RWPE2 (cell line): ENCODE results near the gene PNO1.
A peak's percentile ranks its signal among the peaks of the same experiment; 100 is the strongest.

Experiments used
- ATAC-seq: fragments of 200-7000 bp; cut with Tn5 transposase; 3 replicates; pipeline ENCODE4 v1.9.1; 2021; ENCODE audit warnings: low read depth
- DNase-seq: peaks from one replicate; pipeline ENCODE4 v3.0.0-alpha.2; 2020; ENCODE audit warnings: low spot score
- H3K27ac ChIP-seq: fragments of 450-650 bp; 2 replicates; pipeline ENCODE4 v1.5.1; 2017; ENCODE audit warnings: mild to moderate bottlenecking; ENCODE audit not compliant: poor library complexity, severe bottlenecking
- H3K27me3 ChIP-seq: fragments of 250-450 bp; sonication (Bioruptor Pico); 2 replicates; pipeline ENCODE4 v1.5.1; 2021; ENCODE audit warnings: mild to moderate bottlenecking, moderate library complexity; ENCODE audit not compliant: insufficient read depth, poor library complexity, severe bottlenecking
- H3K36me3 ChIP-seq: fragments of 250-450 bp; sonication (Bioruptor Pico); 2 replicates; pipeline ENCODE4 v1.5.1; 2020; ENCODE audit warnings: low read depth, mild to moderate bottlenecking, moderate library complexity
- H3K4me1 ChIP-seq: fragments of 250-450 bp; sonication (Bioruptor Pico); 2 replicates; pipeline ENCODE4 v1.5.1; 2021; ENCODE audit warnings: mild to moderate bottlenecking, moderate library complexity; ENCODE audit not compliant: insufficient read depth, poor library complexity, severe bottlenecking
- H3K4me3 ChIP-seq: fragments of 250-450 bp; sonication (Bioruptor Pico); 2 replicates; pipeline ENCODE4 v1.5.1; 2021; ENCODE audit warnings: mild to moderate bottlenecking, moderate library complexity; ENCODE audit not compliant: severe bottlenecking
- H3K9me3 ChIP-seq: fragments of 250-450 bp; sonication (Bioruptor Pico); 2 replicates; pipeline ENCODE4 v1.5.1; 2021; ENCODE audit warnings: mild to moderate bottlenecking, moderate library complexity; ENCODE audit not compliant: severe bottlenecking
- TF ChIP-seq, protein P1 (sequence below): fragments of 450-650 bp; IDR thresholded peaks from one replicate; pipeline ENCODE4 v1.5.1; 2017; ENCODE audit warnings: mild to moderate bottlenecking, moderate library complexity; ENCODE audit not compliant: poor library complexity, severe bottlenecking

PNO1 gene

GRCh38 chr2:68195096-68195495, 37.4 kb downstream of the PNO1 start:
- Histone ChIP-seq H3K27ac (peak overlapping the region; percentile 26), H3K4me3 (no peak overlapping the region), H3K4me1 (peaks cover 57% of the 10 kb centered on the region), H3K27me3 (no peaks in the 10 kb centered on the region), H3K9me3 (no peaks in the 10 kb centered on the region), H3K36me3 (no peaks in the 10 kb centered on the region; the same call in none of the 2 replicates)
- ATAC-seq (no peak), DNase-seq (no peak)
- TF ChIP-seq, protein P1, sequence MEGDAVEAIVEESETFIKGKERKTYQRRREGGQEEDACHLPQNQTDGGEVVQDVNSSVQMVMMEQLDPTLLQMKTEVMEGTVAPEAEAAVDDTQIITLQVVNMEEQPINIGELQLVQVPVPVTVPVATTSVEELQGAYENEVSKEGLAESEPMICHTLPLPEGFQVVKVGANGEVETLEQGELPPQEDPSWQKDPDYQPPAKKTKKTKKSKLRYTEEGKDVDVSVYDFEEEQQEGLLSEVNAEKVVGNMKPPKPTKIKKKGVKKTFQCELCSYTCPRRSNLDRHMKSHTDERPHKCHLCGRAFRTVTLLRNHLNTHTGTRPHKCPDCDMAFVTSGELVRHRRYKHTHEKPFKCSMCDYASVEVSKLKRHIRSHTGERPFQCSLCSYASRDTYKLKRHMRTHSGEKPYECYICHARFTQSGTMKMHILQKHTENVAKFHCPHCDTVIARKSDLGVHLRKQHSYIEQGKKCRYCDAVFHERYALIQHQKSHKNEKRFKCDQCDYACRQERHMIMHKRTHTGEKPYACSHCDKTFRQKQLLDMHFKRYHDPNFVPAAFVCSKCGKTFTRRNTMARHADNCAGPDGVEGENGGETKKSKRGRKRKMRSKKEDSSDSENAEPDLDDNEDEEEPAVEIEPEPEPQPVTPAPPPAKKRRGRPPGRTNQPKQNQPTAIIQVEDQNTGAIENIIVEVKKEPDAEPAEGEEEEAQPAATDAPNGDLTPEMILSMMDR, result no peak

GRCh38 chr2:68196120-68196716, 38.5 kb downstream of the PNO1 start:
- TF ChIP-seq, protein P1, result peak; percentile 67
- Histone ChIP-seq H3K4me3 (no peak overlapping the region), H3K4me1 (peaks cover 48% of the 10 kb centered on the region), H3K27me3 (no peaks in the 10 kb centered on the region), H3K27ac (no peak overlapping the region), H3K9me3 (no peaks in the 10 kb centered on the region), H3K36me3 (no peaks in the 10 kb centered on the region; the same call in none of the 2 replicates)
- ATAC-seq (no peak), DNase-seq (no peak)

GRCh38 chr2:68200157-68200787, 42.6 kb downstream of the PNO1 start:
- no peaks in the 10 kb centered on the region for H3K9me3 ChIP-seq
- DNase-seq (no peak), ATAC-seq (no peak)
- no peak overlapping the region for H3K4me3 ChIP-seq
- TF ChIP-seq, protein P1, result no peak
- H3K27ac ChIP-seq, result no peak overlapping the region
- H3K27me3 ChIP-seq, result no peaks in the 10 kb centered on the region
- peaks cover 8% of the 10 kb centered on the region for H3K4me1 ChIP-seq
- peaks cover 6% of the 10 kb centered on the region for H3K36me3 ChIP-seq

- no peak overlapping the region for H3K4me3 ChIP-seq
Measured at GRCh38 chr2:68203587-68203986, 45.9 kb downstream of the PNO1 start.

More at GRCh38 chr2:68203587-68203986, 45.9 kb downstream of the PNO1 start:
- ATAC-seq, result no peak
- Histone ChIP-seq H3K4me1 (no peaks in the 10 kb centered on the region), H3K27me3 (no peaks in the 10 kb centered on the region), H3K9me3 (no peaks in the 10 kb centered on the region), H3K36me3 (peaks cover 14% of the 10 kb centered on the region), H3K27ac (no peak overlapping the region)
- no peak for DNase-seq
- TF ChIP-seq, protein P1, result no peak
